GM12878 (cell line): Measurements from ENCODE around the gene TFCP2L1. TPM values are rescaled to one million over a fixed set of nuclear protein-coding genes. Genes with fewer than 3 reads are reported as not detected.

ENCODE experiments used
- ATAC-seq: fragments of 200-7000 bp; cut with Tn5 transposase; 3 replicates; pipeline ENCODE4 v1.9.1; 2020; ENCODE audit warnings: mild to moderate bottlenecking, moderate library complexity
- BruUV-seq: library from RNA; stranded (reverse); fragments of 400-500 nt; replicated peaks from 2 replicates; lab custom pipeline; 2021; lab: Mats Ljungman, UMichigan
- CTCF ChIA-PET: fragments of 300-600 bp; sonication (Branson Sonifier 250); formaldehyde crosslinking; extraction: SDS; loops from one replicate; lab custom pipeline; 2021; ENCODE audit warnings: inconsistent platforms; lab: Yijun Ruan, JAX
- POLR2A ChIA-PET: fragments of 350-600 bp; formaldehyde crosslinking; extraction: SDS; loops from one replicate; lab custom pipeline; 2021; ENCODE audit warnings: inconsistent platforms; lab: Charles Lee
- RAD21 ChIA-PET: fragments of 300-600 bp; sonication (Branson Sonifier 250); formaldehyde crosslinking; loops from one replicate; lab custom pipeline; 2023; ENCODE audit warnings: antibody characterized with exemption; ENCODE audit not compliant: unreplicated experiment; lab: Charles Lee
- SMC1A ChIA-PET: fragments of 300-600 bp; sonication (Branson Sonifier 250); formaldehyde crosslinking; loops from one replicate; lab custom pipeline; 2023; ENCODE audit not compliant: unreplicated experiment, uncharacterized antibody; lab: Charles Lee
- DNase-seq: peaks from one replicate; pipeline ENCODE4 v3.0.0-alpha.2; 2011; ENCODE audit warnings: low read depth, low spot score
- FAIRE-seq: peaks from 3 replicates; lab custom pipeline; 2011; peaks lifted over from hg19 to GRCh38; lab: Jason Lieb, UNC
- H2AFZ ChIP-seq: 2 replicates; pipeline ENCODE4 v1.6.0; 2011; ENCODE audit warnings: low read depth, low read length, control low read depth; ENCODE audit not compliant: control insufficient read depth
- H3K27ac ChIP-seq: 2 replicates; pipeline ENCODE4 v1.5.1; 2011; ENCODE audit warnings: control low read depth; ENCODE audit not compliant: control insufficient read depth, insufficient read depth
- H3K27me3 ChIP-seq, 2 experiments: replicated peaks in 1 of 2; 2 replicates each; pipeline versions ENCODE4 v1.6.0 to v1.6.1; 2011; ENCODE audit warnings: low read length in 1 of 2; ENCODE audit not compliant: control insufficient read depth in 2 of 2, insufficient read depth in 2 of 2
- H3K36me3 ChIP-seq, 2 experiments: 2 replicates each; pipeline ENCODE4 v1.5.1; 2011; ENCODE audit warnings: low read length in 1 of 2; ENCODE audit not compliant: control insufficient read depth in 2 of 2, insufficient read depth in 2 of 2
- H3K4me1 ChIP-seq: 2 replicates; pipeline ENCODE4 v1.6.1; 2011; ENCODE audit warnings: mild to moderate bottlenecking, low read length, moderate library complexity, mixed read lengths; ENCODE audit not compliant: control insufficient read depth, insufficient read depth
- H3K4me2 ChIP-seq: 2 replicates; pipeline ENCODE4 v1.6.0; 2011; ENCODE audit warnings: control low read depth; ENCODE audit not compliant: control insufficient read depth, insufficient read depth
- H3K4me3 ChIP-seq: fragments of 200-600 bp; sonication (generic); 2 replicates; pipeline ENCODE4 v1.5.1; 2016
- H3K79me2 ChIP-seq: 2 replicates; pipeline ENCODE4 v1.6.0; 2011; ENCODE audit warnings: low read length; ENCODE audit not compliant: control insufficient read depth, insufficient read depth
- H3K9ac ChIP-seq: 2 replicates; pipeline ENCODE4 v1.8.0; 2011; ENCODE audit warnings: low read length, control low read depth, mixed read lengths; ENCODE audit not compliant: control insufficient read depth, insufficient read depth
- H3K9me3 ChIP-seq: replicated peaks from 3 replicates; pipeline ENCODE4 v1.5.1; 2011; ENCODE audit warnings: mild to moderate bottlenecking, low read length; ENCODE audit not compliant: control insufficient read depth, insufficient read depth
- H4K20me1 ChIP-seq: 2 replicates; pipeline ENCODE4 v1.6.0; 2011; ENCODE audit not compliant: control insufficient read depth, insufficient read depth
- CREB1 ChIP-seq: IDR thresholded peaks from 2 replicates; pipeline ENCODE4 v1.6.1; 2012; ENCODE audit warnings: low read depth, mild to moderate bottlenecking, inconsistent platforms
- HSF1 ChIP-seq: fragments of 150-350 bp; IDR thresholded peaks from 2 replicates; pipeline ENCODE4 v1.6.1; 2014; ENCODE audit warnings: mild to moderate bottlenecking, low read depth, low read length
- IRF5 ChIP-seq: fragments of 450-650 bp; IDR thresholded peaks from 2 replicates; pipeline ENCODE4 v1.6.1; 2017; ENCODE audit warnings: borderline replicate concordance
- KAT2A ChIP-seq: conservative IDR thresholded peaks from 2 replicates; pipeline ENCODE4 v1.6.1; 2011; ENCODE audit warnings: low read depth, low read length; ENCODE audit not compliant: control insufficient read depth
- KLF5 ChIP-seq: fragments of 450-650 bp; IDR thresholded peaks from 2 replicates; pipeline ENCODE4 v1.6.1; 2014; ENCODE audit warnings: mild to moderate bottlenecking; ENCODE audit not compliant: partially characterized antibody
- MEF2A ChIP-seq: IDR thresholded peaks from 2 replicates; pipeline ENCODE4 v1.6.1; 2011; ENCODE audit warnings: low read depth, mild to moderate bottlenecking, low read length, moderate library complexity; ENCODE audit not compliant: insufficient read depth
- MTA3 ChIP-seq: IDR thresholded peaks from 2 replicates; pipeline ENCODE4 v1.6.1; 2012; ENCODE audit warnings: low read length, inconsistent platforms, borderline replicate concordance
- NR2C1 ChIP-seq: fragments of 450-650 bp; IDR thresholded peaks from 2 replicates; pipeline ENCODE4 v1.6.1; 2017; ENCODE audit warnings: antibody characterized with exemption, mild to moderate bottlenecking, moderate library complexity
- NR2C2 ChIP-seq: IDR thresholded peaks from 2 replicates; pipeline ENCODE4 v1.6.1; 2011; ENCODE audit warnings: borderline replicate concordance, low read depth; ENCODE audit not compliant: control insufficient read depth, insufficient read length
- PAX5 ChIP-seq: IDR thresholded peaks from 2 replicates; pipeline ENCODE4 v1.6.1; 2011; ENCODE audit warnings: low read depth, low read length, borderline replicate concordance
- RAD21 ChIP-seq: IDR thresholded peaks from 2 replicates; pipeline ENCODE4 v1.6.1; 2011; ENCODE audit warnings: mild to moderate bottlenecking, low read depth, low read length, moderate library complexity; ENCODE audit not compliant: insufficient read depth
- TCF12 ChIP-seq: IDR thresholded peaks from 2 replicates; pipeline ENCODE4 v1.6.1; 2011; ENCODE audit warnings: low read depth, mild to moderate bottlenecking, low read length
- YBX1 ChIP-seq: fragments of 450-650 bp; IDR thresholded peaks from 2 replicates; pipeline ENCODE4 v1.6.1; 2016; ENCODE audit warnings: antibody characterized with exemption
- ZSCAN29 ChIP-seq: fragments of 450-650 bp; IDR thresholded peaks from 2 replicates; pipeline ENCODE4 v1.6.1; 2017; ENCODE audit warnings: mild to moderate bottlenecking, moderate library complexity
- ZZZ3 ChIP-seq: IDR thresholded peaks from 2 replicates; pipeline ENCODE4 v1.6.1; 2011; ENCODE audit warnings: low read depth; ENCODE audit not compliant: control insufficient read depth, insufficient read length
- WGBS: methylation state at CpG from one replicate; pipeline ENCODE4 v1.1.6; 2016; ENCODE audit warnings: low lambda C conversion rate; ENCODE audit not compliant: insufficient replicate concordance, insufficient coverage; ENCODE audit errors: missing lambda C conversion rate; 5-methylcytosine and 5-hydroxymethylcytosine counted together
- in situ Hi-C: fragments of 300-500 bp; cut with MboI; formaldehyde crosslinking; loops from 9 replicates; pipeline ENCODE4 v1.14.3; 2018; ENCODE audit warnings: mixed read lengths
- intact Hi-C: fragments of 100-400 bp; cut with micrococcal nuclease; formaldehyde crosslinking; loops from one replicate; pipeline ENCODE4 v1.14.2; 2022; ENCODE audit not compliant: unreplicated experiment
- polyA plus RNA-seq, 11 experiments: library from polyadenylated mRNA; depleted of rRNA in 4 of 11; unstranded in 6 of 11; stranded (reverse) in 5 of 11; fragments of >200 nt; fragmentation: Nextera tagmentation in 4 of 11; fragmentation: Illumina TruSeq in 1 of 11; extraction: Ambion mirVana in 4 of 11; extraction: Trizol in 1 of 11; gene quantifications; 1 replicate in 1 of 11; 2 replicates in 10 of 11; pipeline versions ENCODE4 v1.2.1 to v1.2.3, GENCODE V29; 2011 to 2016; ENCODE audit warnings: inconsistent platforms in 2 of 11, missing spikeins in 2 of 11, low read depth in 1 of 11
- total RNA-seq, 4 experiments: library from RNA; depleted of rRNA in 3 of 4; stranded (reverse); fragments of >200 nt in 3 of 4; fragmentation: Illumina TruSeq in 1 of 4; extraction: Trizol in 1 of 4; gene quantifications; 2 replicates each; pipeline versions ENCODE4 v1.2.1 to v1.2.3, GENCODE V29; 2013 to 2021

TFCP2L1 gene
- total and polyA plus RNA-seq, 10 of the 15 experiments (the other 5 are each of a cell fraction or from before 2014, with no cell fraction given): 0.02 to 0.21 (median 0.09) TPM; not detected in 1

DNA sequence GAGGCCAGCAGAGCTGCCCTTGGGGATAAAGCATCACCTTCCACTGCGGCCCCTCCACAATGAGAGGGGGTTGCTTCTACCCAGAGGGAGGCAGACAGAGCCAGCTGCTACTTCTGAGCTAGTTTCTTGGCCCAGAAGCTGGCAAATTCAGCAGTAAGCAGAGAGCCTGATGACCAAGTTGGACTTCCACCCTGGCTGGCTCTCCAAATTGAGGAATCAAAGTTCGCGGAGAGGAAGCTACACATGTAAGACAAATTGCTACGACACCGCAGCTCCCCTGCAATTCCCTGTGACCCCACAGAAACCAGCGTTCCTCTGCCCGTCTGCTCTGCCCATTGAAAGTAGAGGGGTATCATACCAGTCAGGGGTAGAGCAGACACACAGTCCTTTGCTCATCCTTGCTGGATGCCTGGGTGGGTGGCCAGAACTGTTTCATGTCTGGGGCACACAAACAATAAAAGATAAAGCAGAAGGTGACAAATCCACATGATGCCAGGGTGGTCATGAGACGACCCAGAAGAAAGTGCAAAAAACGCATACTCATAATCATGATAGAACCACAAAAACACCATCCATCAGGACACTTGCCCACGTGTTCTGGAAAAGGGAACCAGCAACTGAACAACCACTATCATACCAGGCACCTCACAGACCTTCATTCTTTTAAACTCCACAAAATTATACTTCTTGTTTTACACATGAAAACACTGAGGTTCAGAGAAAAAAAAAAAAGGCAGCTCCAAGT, 5.4 kb downstream of the TFCP2L1 start:
- no peak for DNase-seq
- FAIRE-seq: no peak
- in situ Hi-C loops: no loop called here

DNA sequence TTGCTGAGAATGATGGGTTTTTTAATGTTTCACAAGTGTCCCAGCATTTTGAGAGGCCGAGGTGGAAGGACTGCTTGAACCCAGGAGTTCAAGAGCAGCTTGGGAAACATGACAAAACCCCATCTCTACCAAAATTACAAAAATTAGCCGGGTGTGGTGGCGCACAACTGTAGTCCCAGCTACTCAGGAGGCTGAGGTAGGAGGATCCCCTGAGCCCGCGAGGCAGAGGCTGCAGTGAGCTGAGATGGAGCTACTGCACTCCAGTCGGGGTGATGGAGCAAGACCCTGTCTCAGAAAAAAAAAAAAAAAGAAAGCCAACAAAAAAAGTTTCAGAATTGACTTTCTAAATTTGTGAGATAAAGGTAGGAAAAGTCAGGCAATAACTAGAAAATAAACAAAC, 8.7 kb downstream of the TFCP2L1 start:
- in situ Hi-C loops: no loop called here
- ATAC-seq (no peak), FAIRE-seq (no peak), DNase-seq (no peak)
- WGBS: 62% methylated on average over 6 of the region's 6 CpGs
- H3K4me3 ChIP-seq: no peak overlapping the region
- CTCF ChIA-PET: no interaction called here
- intact Hi-C loops: no loop called here
- H3K27ac ChIP-seq: no peak overlapping the region
- H3K79me2 ChIP-seq: no peaks in the 10 kb centered on the region
- H2AFZ ChIP-seq: no peak overlapping the region
- RAD21 ChIA-PET: no interaction called here
- H4K20me1 ChIP-seq: no peaks in the 10 kb centered on the region
- H3K4me2 ChIP-seq: no peak overlapping the region
- no peaks in the 10 kb centered on the region for H3K9me3 ChIP-seq
- no peaks in the 10 kb centered on the region for H3K4me1 ChIP-seq
- H3K36me3 ChIP-seq: no peaks in the 10 kb centered on the region
- SMC1A ChIA-PET: no interaction called here
- BruUV-seq: no TSS peak
- no peak overlapping the region for H3K9ac ChIP-seq
- H3K27me3 ChIP-seq: no peaks in the 10 kb centered on the region; a peak in 2 of 4 replicates
- POLR2A ChIA-PET: no interaction called here
- TF ChIP-seq IRF5: no peak
- no peak for TF ChIP-seq MEF2A
- no peak for TF ChIP-seq ZSCAN29
- no peak for TF ChIP-seq HSF1
- no peak for TF ChIP-seq KLF5
- TF ChIP-seq YBX1: no peak

More for the DNA sequence above, 5.4 kb downstream of the TFCP2L1 start:
- H3K4me3 ChIP-seq: no peak overlapping the region
- no peak for ATAC-seq
- no peaks in the 10 kb centered on the region for H3K9me3 ChIP-seq
- ChIA-PET RAD21 (no interaction called here), POLR2A (no interaction called here), SMC1A (no interaction called here), CTCF (no interaction called here)
- H4K20me1 ChIP-seq: no peaks in the 10 kb centered on the region
- peaks cover 0 to 2% of the 10 kb centered on the region in 2 experiments; a peak in 3 of 4 replicates for H3K27me3 ChIP-seq
- H3K79me2 ChIP-seq: no peaks in the 10 kb centered on the region
- no peaks in the 10 kb centered on the region for H3K4me1 ChIP-seq
- no peak overlapping the region for H3K9ac ChIP-seq
- H3K27ac ChIP-seq: no peak overlapping the region
- BruUV-seq: no TSS peak
- 55% methylated on average over 10 of the region's 10 CpGs for WGBS
- H3K4me2 ChIP-seq: no peak overlapping the region
- no peak overlapping the region for H2AFZ ChIP-seq
- TF ChIP-seq CREB1 (no peak), NR2C1 (no peak), TCF12 (no peak), PAX5 (no peak), RAD21 (no peak), MEF2A (no peak), MTA3 (no peak), NR2C2 (no peak), ZZZ3 (no peak), KAT2A (no peak)
- H3K36me3 ChIP-seq: no peaks in the 10 kb centered on the region
- intact Hi-C loops: no loop called here
